ENCODE measurements around the gene SMARCAL1. TPM values are rescaled to one million over a fixed set of nuclear protein-coding genes. Genes with fewer than 3 reads are reported as not detected.

Gene SMARCAL1
- total RNA-seq, 6 donors from 2014 or later = 10.5 to 29.3 (median 18.3) TPM

Other genes with a start within 250 kb of the SMARCAL1 start
- gene MARCHF4, start 40.0 kb upstream of the SMARCAL1 start, total RNA-seq = under 1 TPM in 2 of 6 donors, not detected in 4; 0.06 to 0.10 TPM
- 1,000 to 10,000 TPM in 4 of 6 donors, 100 to 1,000 TPM in 2; 694 to 2,232 (median 1,163) TPM for gene RPL37A, start 86.4 kb downstream of the SMARCAL1 start, total RNA-seq
- gene IGFBP2, start 220.9 kb downstream of the SMARCAL1 start, total RNA-seq = 10 to 100 TPM; 16.8 to 82.8 (median 41.9) TPM